Glomerular endothelial cell (primary cell): ENCODE results near the gene TUBAL3. TPM values are rescaled to one million over a fixed set of nuclear protein-coding genes. Genes with fewer than 3 reads are reported as not detected.
"Not testable (repeated sequence)": the region's sequence is repeated elsewhere in the genome, so short reads cannot be mapped to it uniquely, and the experiment has no call there.

Experiments used
- DNase-seq: peaks from one replicate; pipeline ENCODE4 v3.0.0-alpha.2; 2011; ENCODE audit warnings: low read depth, low spot score; ENCODE audit errors: extremely low read depth
- total RNA-seq: library from RNA; depleted of rRNA; stranded (reverse); fragments of >200 nt; gene quantifications from 2 replicates; pipeline ENCODE4 v1.2.3, GENCODE V29; 2015

TUBAL3 gene
- total RNA-seq, 1 donor from 2014 or later: 0.12 TPM

DNA sequence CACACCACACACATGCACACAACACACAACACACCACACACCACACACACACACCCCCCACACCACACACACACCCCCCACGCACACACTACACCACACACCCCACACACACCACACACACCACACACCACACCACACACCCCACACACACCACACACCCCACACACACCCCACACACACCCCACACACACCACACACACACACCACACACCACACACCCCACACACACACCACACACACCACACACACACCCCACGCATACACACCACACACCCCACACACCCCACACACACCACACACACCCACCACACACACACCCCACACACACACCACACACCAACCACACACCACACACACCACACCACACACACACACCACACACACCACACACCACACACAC lies 23.4 kb downstream of the TUBAL3 start:
- no peak for DNase-seq

GRCh38 chr10:5380395-5380794 lies 24.2 kb downstream of the TUBAL3 start:
- DNase-seq: not testable (repeated sequence)

- not testable (repeated sequence) for DNase-seq
Measured at GRCh38 chr10:5379202-5379601, 25.4 kb downstream of the TUBAL3 start.

- no peak for DNase-seq
Measured at GRCh38 chr10:5376450-5376849, 28.2 kb downstream of the TUBAL3 start.

- no peak for DNase-seq
Measured at GRCh38 chr10:5373891-5374611, 30.6 kb downstream of the TUBAL3 start.

DNA sequence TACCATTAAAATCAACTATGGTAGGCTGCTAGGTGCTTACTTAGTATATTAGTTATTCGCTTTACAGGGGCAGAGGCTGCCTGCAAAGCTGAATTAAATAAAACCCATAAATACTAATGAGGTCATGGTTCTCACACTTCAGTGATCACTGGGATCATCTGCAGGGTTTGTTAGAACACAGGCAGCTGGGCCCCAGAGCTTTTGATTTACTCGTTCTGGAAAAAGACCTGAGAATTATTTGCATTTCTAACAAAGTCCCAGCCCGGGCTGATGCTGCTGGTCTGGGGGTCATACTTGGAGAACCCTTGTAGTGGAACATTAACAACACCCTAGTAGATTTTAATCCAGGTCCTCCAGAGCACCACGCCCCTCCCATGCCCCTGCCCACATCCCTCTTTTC lies 31.3 kb downstream of the TUBAL3 start:
- no peak for DNase-seq

- no peak for DNase-seq
Measured at GRCh38 chr10:5370493-5371352, 33.9 kb downstream of the TUBAL3 start.

DNA sequence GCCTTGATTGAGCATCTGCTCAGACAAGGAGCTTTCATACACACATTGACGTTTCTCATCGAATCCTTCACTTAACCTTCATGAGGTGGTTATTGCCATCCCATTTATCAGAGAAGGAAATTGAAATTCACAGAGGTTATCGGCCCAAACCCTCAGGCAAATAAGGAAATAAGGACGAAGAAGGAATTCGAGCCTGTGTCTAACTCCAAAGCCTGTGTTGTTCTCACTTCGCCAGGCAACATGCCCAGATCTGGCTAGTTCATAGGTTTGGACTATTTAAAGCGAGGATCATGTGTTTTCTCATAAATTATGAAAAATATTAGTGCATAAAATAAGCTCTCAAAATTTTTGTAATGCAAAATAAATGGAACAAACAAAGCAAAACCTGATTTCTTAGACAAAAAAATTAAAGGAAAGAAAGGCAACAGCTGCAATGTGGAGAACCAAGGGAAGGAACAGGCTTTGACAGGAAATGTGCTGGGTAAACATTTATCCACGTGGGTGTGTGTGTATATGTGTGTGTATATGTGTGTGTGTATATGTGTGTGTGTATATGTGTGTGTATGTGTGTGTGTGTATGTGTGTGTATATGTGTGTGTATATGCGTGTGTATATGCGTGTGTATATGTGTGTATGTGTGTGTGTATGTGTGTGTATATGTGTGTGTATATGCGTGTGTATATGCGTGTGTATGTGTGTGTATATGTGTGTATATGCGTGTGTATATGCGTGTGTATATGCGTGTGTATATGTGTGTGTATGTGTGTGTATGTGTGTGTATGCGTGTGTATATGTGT lies 35.1 kb downstream of the TUBAL3 start:
- no peak for DNase-seq

DNA sequence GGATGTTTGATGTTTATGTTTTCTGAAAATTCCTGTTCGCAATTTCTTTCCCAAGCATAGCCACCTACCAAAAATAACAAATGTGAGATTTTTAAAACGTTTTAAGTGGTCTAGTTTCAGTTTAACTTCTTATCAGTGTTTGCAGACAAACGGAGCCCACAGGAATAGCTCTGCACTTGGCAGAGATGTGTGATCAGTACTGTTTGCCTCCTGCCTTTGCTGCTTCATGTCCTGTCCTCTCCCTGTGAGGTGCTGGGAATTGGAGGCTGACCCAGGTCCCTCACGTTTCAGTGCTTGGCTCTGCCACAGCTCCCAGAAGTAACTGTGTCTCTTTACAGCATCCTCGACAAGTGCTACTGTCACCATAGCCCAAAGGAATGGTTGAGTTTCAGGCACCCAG lies 38.7 kb downstream of the TUBAL3 start:
- no peak for DNase-seq

GRCh38 chr10:5364890-5365338 lies 39.7 kb downstream of the TUBAL3 start, which contains the start of gene UCN3:
UCN3 (plus strand) TSS chr10:5364966; CDS start chr10:5373721, 8,755 bp downstream.
- DNase-seq: no peak

GRCh38 chr10:5364374-5364773 lies 40.3 kb downstream of the TUBAL3 start:
- no peak for DNase-seq

- DNase-seq: no peak
Measured at GRCh38 chr10:5362873-5363272, 41.8 kb downstream of the TUBAL3 start.

- no peak for DNase-seq
Measured at GRCh38 chr10:5361966-5362365, 42.7 kb downstream of the TUBAL3 start.

DNA sequence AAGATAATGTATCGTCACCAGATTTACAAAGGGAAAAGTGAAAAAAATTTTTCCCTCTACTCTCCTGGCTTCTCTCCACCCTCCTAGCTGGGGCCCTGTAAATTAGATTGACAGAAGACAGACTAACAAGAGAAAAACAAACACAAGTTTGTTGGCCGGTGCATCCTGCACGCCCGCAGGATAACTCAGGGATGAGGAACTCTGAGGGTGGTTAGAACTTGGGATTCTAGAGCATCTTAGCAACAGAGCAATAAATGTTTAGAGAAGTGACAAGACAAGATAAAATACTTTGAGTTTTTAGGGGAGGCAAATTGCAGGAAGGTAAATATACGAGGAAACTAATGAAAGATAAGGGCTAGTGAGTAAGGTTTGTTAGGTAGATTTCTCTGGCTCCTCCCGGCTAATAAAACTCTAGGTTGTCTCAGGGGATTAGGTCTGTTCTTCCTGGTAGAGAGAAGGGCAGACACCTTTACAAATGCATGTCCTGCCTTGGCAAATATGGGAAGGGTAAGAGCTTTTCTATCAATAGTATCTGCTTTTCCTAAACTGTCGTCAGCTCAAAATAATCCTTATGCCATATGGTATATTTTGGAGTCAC lies 44.2 kb downstream of the TUBAL3 start:
- no peak for DNase-seq

DNA sequence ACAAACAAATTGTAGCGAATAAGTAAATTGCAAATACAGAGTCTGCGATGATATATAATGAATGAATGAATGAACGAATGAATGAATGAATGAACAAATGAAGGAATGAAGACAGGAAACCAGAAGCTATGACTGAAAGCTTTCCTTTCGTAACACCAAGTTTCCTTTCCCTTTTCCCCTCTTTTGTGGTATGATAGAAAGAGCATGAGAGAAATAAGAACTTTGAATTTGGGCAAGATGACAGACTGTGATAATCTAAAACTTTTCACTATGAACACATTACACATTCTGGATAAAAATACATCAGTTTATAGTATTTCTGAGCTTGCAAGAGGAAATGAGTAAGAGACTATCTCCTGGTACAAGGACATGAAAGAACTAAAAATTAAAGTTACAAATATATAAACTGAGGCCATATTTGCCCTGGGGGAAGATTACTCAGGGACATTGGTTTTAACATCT lies 48.3 kb downstream of the TUBAL3 start:
- no peak for DNase-seq

DNA sequence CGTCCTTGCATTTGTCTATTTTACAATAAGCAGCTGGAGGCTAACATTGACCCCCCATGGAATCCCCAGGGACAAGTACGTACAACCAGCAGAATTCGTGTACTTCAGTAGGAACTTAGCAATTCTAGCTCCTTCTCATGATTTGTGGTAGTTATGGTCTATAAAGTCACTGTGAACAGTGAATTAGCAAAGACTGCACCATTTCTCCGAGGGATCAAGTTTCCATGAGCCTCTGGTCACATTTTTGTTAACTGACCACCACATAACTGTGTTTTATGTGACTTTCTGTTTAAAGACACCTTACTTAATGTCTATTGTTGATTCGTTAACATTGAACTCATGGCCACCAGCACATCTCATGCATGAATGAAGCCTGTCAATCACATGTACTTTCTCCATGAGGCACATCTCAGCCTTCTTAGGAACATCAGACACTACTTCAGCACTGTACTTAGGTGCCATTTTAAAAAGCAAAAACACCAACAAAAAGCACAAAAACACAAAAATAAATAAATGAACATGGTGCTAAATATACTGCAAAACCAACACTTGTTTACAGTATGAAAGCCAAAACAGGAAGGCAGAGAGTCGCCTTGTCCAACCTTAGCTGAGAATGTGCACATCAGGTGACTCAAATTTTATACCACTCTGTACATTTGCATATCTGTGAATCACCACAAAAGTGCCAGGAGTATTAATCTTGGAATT lies 48.9 kb downstream of the TUBAL3 start:
- DNase-seq: no peak

- DNase-seq: no peak
Measured at GRCh38 chr10:5354068-5354467, 50.6 kb downstream of the TUBAL3 start.

- no peak for DNase-seq
Measured at GRCh38 chr10:5349362-5349761, 55.3 kb downstream of the TUBAL3 start.

DNA sequence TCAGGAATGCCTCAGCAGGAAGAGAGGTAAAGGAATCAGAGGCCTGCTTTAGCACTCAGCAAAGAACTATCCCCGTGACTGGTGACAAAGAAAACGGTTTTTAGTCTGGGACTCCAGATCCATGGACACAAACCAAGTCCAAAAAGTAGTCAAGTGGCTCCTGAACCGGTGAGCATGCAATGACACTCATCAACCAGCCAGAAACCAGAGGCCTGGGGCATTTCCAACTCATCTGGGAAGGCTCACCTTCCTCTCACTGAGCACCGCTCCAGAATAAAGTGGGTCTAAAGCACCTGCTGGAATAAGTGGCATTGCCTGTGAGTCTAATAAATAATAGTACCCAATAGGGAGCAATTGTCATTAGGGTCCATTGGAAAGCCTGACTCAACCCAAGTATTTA lies 57.7 kb downstream of the TUBAL3 start:
- no peak for DNase-seq

GRCh38 chr10:5344746-5345145 lies 59.9 kb downstream of the TUBAL3 start:
- DNase-seq: no peak
